ENCODE measurements around the gene ZNF496. TPM values are rescaled to one million over a fixed set of nuclear protein-coding genes. Genes with fewer than 3 reads are reported as not detected.
"Not testable (repeated sequence)": the region's sequence is repeated elsewhere in the genome, so short reads cannot be mapped to it uniquely, and the experiment has no call there.

The ZNF496 gene
- total RNA-seq, 1 experiment from 2014 or later: 36.4 TPM

DNA sequence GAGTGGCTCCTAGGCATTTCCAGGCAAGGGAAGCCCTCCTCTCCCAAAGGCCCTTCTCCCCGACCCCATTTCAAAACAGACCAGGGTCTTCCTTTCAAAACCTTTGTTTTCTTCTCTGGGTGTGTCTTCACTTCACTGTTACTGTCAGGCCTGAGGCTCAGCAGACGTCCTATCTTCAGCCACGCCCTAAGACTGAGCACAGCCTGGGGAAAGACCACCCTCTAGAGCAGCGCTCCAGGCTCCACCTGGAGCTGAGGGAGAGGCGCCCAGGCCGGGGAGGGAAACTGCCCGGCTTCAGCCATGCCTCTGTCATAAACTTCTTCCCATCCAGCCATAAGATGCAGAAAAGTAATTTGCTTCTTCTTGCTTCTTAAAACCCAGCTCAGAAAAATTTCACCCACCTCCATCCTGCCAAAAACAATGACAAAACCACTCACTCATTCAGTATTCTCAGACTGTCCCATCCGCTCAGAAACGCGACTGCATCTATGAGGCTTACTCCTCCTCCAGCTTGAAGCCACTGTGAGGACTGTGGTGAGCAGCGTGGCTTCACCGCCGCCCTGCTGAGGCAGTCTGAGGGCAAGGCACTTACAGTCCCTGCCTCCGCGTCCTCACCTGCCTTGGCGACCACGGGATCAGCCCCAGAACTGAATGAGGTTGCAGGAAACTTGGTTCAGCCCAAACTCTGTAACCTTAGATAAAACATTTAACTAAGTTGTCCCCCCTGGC is 39.7 kb downstream of the ZNF496 start:
- H3K27me3 ChIP-seq (replicated peaks; ENCODE audit: control insufficient read depth, insufficient read depth, low read length): no peaks in the 10 kb centered on the region
- CTCF ChIA-PET: no interaction called here
- Mint-ChIP-seq H3K27ac (ENCODE audit: unreplicated experiment) (no peak overlapping the region), H3K36me3 (ENCODE audit: insufficient read depth, unreplicated experiment) (no peaks in the 10 kb centered on the region), H3K9me3 (ENCODE audit: unreplicated experiment) (peaks cover 25% of the 10 kb centered on the region), H3K4me3 (ENCODE audit: unreplicated experiment) (no peak overlapping the region), H3K27me3 (ENCODE audit: insufficient read depth, unreplicated experiment) (no peaks in the 10 kb centered on the region), H3K4me1 (ENCODE audit: low read depth, unreplicated experiment) (no peaks in the 10 kb centered on the region)
- no peaks in the 10 kb centered on the region for H3K9me3 ChIP-seq
- no peak overlapping the region for H3K4me3 ChIP-seq (ENCODE audit: low read depth, low read length)
- no peaks in the 10 kb centered on the region for H3K4me1 ChIP-seq
- DNase-seq: no peak
- BruUV-seq (replicated peaks): no TSS peak
- intact Hi-C loops (cut with micrococcal nuclease; ENCODE audit: unreplicated experiment): no loop called here
- TF ChIP-seq, protein P1, sequence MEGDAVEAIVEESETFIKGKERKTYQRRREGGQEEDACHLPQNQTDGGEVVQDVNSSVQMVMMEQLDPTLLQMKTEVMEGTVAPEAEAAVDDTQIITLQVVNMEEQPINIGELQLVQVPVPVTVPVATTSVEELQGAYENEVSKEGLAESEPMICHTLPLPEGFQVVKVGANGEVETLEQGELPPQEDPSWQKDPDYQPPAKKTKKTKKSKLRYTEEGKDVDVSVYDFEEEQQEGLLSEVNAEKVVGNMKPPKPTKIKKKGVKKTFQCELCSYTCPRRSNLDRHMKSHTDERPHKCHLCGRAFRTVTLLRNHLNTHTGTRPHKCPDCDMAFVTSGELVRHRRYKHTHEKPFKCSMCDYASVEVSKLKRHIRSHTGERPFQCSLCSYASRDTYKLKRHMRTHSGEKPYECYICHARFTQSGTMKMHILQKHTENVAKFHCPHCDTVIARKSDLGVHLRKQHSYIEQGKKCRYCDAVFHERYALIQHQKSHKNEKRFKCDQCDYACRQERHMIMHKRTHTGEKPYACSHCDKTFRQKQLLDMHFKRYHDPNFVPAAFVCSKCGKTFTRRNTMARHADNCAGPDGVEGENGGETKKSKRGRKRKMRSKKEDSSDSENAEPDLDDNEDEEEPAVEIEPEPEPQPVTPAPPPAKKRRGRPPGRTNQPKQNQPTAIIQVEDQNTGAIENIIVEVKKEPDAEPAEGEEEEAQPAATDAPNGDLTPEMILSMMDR (IDR thresholded peaks at IDR 0.05; ENCODE audit: insufficient read depth in 1 of 2, low read depth in 1 of 2, low read length in 1 of 2, severe bottlenecking in 1 of 2, unreplicated experiment in 1 of 2): no peak
- no peaks in the 10 kb centered on the region for H3K36me3 ChIP-seq (ENCODE audit: control insufficient read depth, insufficient read depth, low read length)
- POLR2A ChIA-PET: no interaction called here

GRCh38 chr1:247291161-247291560 is 40.5 kb downstream of the ZNF496 start:
- H3K4me3 Mint-ChIP-seq (ENCODE audit: unreplicated experiment): no peak overlapping the region
- Histone ChIP-seq H3K4me1 (no peaks in the 10 kb centered on the region), H3K4me3 (ENCODE audit: low read depth, low read length) (no peak overlapping the region), H3K36me3 (ENCODE audit: control insufficient read depth, insufficient read depth, low read length) (no peaks in the 10 kb centered on the region), H3K9me3 (no peaks in the 10 kb centered on the region), H3K27me3 (replicated peaks; ENCODE audit: control insufficient read depth, insufficient read depth, low read length) (no peaks in the 10 kb centered on the region)
- BruUV-seq (replicated peaks): no TSS peak
- H3K27ac Mint-ChIP-seq (ENCODE audit: unreplicated experiment): no peak overlapping the region
- H3K36me3 Mint-ChIP-seq (ENCODE audit: insufficient read depth, unreplicated experiment): no peaks in the 10 kb centered on the region
- no peak for DNase-seq
- H3K9me3 Mint-ChIP-seq (ENCODE audit: unreplicated experiment): peaks cover 27% of the 10 kb centered on the region
- TF ChIP-seq, protein P1 (IDR thresholded peaks at IDR 0.05; ENCODE audit: insufficient read depth in 1 of 2, low read depth in 1 of 2, low read length in 1 of 2, severe bottlenecking in 1 of 2, unreplicated experiment in 1 of 2): no peak
- ChIA-PET POLR2A (no interaction called here), CTCF (no interaction called here)
- H3K27me3 Mint-ChIP-seq (ENCODE audit: insufficient read depth, unreplicated experiment): no peaks in the 10 kb centered on the region
- intact Hi-C loops (cut with micrococcal nuclease; ENCODE audit: unreplicated experiment): no loop called here
- H3K4me1 Mint-ChIP-seq (ENCODE audit: low read depth, unreplicated experiment): no peaks in the 10 kb centered on the region

DNA sequence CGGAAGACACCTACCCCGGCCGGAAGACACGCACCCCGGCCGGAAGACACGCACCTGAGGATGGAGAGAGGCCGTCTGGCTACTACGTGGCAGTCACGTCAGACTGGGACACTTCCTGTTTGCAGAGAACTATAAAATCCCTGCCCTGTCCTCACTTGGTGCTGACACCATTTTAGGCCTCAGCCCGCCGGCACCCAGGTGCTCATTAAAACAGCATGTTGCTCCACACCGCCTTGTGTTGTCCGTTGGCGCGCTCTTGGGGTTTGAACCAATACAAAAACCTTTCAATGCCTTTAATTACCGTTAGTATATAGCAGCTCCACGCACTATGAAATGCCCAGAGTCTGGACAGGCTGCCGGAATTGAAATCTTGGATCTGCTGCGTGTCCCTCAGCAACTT is 41.1 kb downstream of the ZNF496 start:
- H3K9me3 Mint-ChIP-seq (ENCODE audit: unreplicated experiment): peaks cover 33% of the 10 kb centered on the region
- H3K4me3 Mint-ChIP-seq (ENCODE audit: unreplicated experiment): no peak overlapping the region
- BruUV-seq (replicated peaks): no TSS peak
- ChIA-PET POLR2A (no interaction called here), CTCF (no interaction called here)
- H3K27me3 ChIP-seq (replicated peaks; ENCODE audit: control insufficient read depth, insufficient read depth, low read length): no peaks in the 10 kb centered on the region
- no peak overlapping the region for H3K27ac Mint-ChIP-seq (ENCODE audit: unreplicated experiment)
- DNase-seq: no peak
- intact Hi-C loops (cut with micrococcal nuclease; ENCODE audit: unreplicated experiment): no loop called here
- no peaks in the 10 kb centered on the region for H3K9me3 ChIP-seq
- H3K4me1 ChIP-seq: no peaks in the 10 kb centered on the region
- no peaks in the 10 kb centered on the region for H3K36me3 Mint-ChIP-seq (ENCODE audit: insufficient read depth, unreplicated experiment)
- H3K4me1 Mint-ChIP-seq (ENCODE audit: low read depth, unreplicated experiment): no peaks in the 10 kb centered on the region
- TF ChIP-seq, protein P1 (IDR thresholded peaks at IDR 0.05; ENCODE audit: insufficient read depth in 1 of 2, low read depth in 1 of 2, low read length in 1 of 2, severe bottlenecking in 1 of 2, unreplicated experiment in 1 of 2): no peak
- H3K36me3 ChIP-seq (ENCODE audit: control insufficient read depth, insufficient read depth, low read length): no peaks in the 10 kb centered on the region
- H3K4me3 ChIP-seq (ENCODE audit: low read depth, low read length): no peak overlapping the region
- H3K27me3 Mint-ChIP-seq (ENCODE audit: insufficient read depth, unreplicated experiment): no peaks in the 10 kb centered on the region

DNA sequence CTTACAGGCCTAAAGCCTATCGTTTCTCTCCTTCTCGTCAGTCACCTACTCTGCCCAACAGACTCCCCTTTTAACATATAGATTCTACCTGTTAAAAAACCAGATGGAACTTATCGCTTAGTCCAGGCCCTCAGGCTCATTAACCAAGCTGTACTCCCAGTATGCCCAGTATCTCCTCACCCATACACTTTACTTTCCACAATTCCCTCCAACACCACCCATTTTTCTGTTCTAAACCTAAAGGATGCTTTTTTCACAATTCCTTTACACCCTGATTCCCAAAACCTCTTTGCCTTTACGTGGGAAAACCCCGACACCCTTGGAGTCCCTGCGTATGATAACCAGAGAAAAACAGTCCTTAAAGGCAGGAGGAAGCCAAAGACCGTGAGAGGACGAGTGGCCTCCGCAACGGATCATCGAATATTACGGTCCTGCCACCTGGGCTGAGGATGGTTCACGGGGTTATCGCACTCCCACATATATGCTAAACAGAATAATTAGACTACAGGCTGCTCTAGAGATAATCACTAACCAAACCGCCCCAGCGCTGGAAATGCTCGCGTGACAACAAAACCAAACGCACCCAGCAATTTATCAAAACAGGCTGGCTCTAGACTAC is 42.3 kb downstream of the ZNF496 start:
- H3K36me3 ChIP-seq (ENCODE audit: control insufficient read depth, insufficient read depth, low read length); POLR2A ChIA-PET; H3K27ac Mint-ChIP-seq (ENCODE audit: unreplicated experiment); H3K27me3 ChIP-seq (replicated peaks; ENCODE audit: control insufficient read depth, insufficient read depth, low read length); DNase-seq; H3K36me3 Mint-ChIP-seq (ENCODE audit: insufficient read depth, unreplicated experiment); H3K27me3 Mint-ChIP-seq (ENCODE audit: insufficient read depth, unreplicated experiment); BruUV-seq (replicated peaks); intact Hi-C loops (cut with micrococcal nuclease; ENCODE audit: unreplicated experiment); H3K4me3 Mint-ChIP-seq (ENCODE audit: unreplicated experiment); CTCF ChIA-PET; H3K4me3 ChIP-seq (ENCODE audit: low read depth, low read length); H3K4me1 ChIP-seq; H3K4me1 Mint-ChIP-seq (ENCODE audit: low read depth, unreplicated experiment); H3K9me3 ChIP-seq: not testable (repeated sequence)
- peaks cover 34% of the 10 kb centered on the region for H3K9me3 Mint-ChIP-seq (ENCODE audit: unreplicated experiment)
